ENCODE measurements around the gene GLOD4.
"Not testable (repeated sequence)": the region's sequence is repeated elsewhere in the genome, so short reads cannot be mapped to it uniquely, and the experiment has no call there.

The GLOD4 gene

DNA sequence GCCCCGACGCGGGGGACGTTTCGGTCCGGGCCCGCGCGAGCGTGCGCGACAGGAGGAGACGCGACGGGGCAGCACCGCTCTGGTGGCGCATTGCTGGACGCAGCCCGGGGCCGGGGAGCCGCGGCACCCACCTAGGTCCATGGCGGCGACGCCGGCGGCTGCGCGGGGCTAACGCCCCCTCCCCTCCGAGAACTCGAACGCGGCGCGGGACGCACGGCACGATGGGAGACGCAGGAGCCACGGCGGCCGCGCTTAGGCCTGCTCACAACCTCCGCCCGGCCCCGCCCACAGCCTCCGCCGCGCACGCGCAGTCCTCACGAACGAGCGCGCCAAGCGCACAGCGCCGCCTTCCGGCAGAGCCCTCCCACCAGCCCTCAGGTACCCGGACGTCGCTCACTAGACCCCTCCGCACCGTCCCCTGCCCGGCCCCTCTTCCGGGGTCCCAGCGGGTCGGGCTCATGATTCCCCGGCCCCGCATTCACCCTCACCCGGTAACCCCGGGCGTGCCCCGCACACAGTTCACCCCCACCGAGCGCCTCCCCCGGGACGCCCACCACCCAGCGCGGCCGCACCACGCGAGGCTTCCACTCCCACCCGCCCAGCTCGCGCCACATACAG is 30.0 kb downstream of the GLOD4 start, which contains the start of gene GEMIN4:
Gene GEMIN4 (minus strand): TSS at position 263 of the 618 bp plus-strand sequence. CDS start 122 bp downstream, at position 141.
- peaks cover 7 to 13% of the 10 kb centered on the region in 2 donors for H3K36me3 ChIP-seq (ENCODE audit: control insufficient read depth in 2 of 2, insufficient read depth in 2 of 2, low read length in 2 of 2)
- peak within 1 kb of the TSS; percentile 61 to 63 for H3K27ac ChIP-seq (ENCODE audit: low read depth in 2 of 2, low read length in 2 of 2)
- no peaks in the 10 kb centered on the region for H3K27me3 ChIP-seq (ENCODE audit: control insufficient read depth in 2 of 2, insufficient read depth in 2 of 2, low read length in 2 of 2)
- H3K4me1 ChIP-seq (ENCODE audit: control insufficient read depth in 2 of 2, insufficient read depth in 2 of 2, low read length in 2 of 2): peaks cover 12 to 17% of the 10 kb centered on the region in 2 donors
- H3K4me3 ChIP-seq (ENCODE audit: low read length in 2 of 2): peak within 1 kb of the TSS; percentile 89 to 93
- H3K9ac ChIP-seq (ENCODE audit: low read depth in 1 of 2, low read length in 2 of 2): peak within 1 kb of the TSS; percentile 61 to 82
- no peaks in the 10 kb centered on the region for H3K9me3 ChIP-seq (ENCODE audit: control insufficient read depth in 2 of 2, low read length in 2 of 2)

GRCh38 chr17:751269-752001 is 30.6 kb downstream of the GLOD4 start:
- Histone ChIP-seq H3K9me3 (ENCODE audit: control insufficient read depth in 2 of 2, low read length in 2 of 2) (no peaks in the 10 kb centered on the region), H3K27me3 (ENCODE audit: control insufficient read depth in 2 of 2, insufficient read depth in 2 of 2, low read length in 2 of 2) (no peaks in the 10 kb centered on the region), H3K27ac (ENCODE audit: low read depth in 2 of 2, low read length in 2 of 2) (peak overlapping the region; percentile 61 to 63), H3K4me1 (ENCODE audit: control insufficient read depth in 2 of 2, insufficient read depth in 2 of 2, low read length in 2 of 2) (peaks cover 12 to 17% of the 10 kb centered on the region in 2 donors), H3K9ac (ENCODE audit: low read depth in 1 of 2, low read length in 2 of 2) (peak overlapping the region; percentile 61 to 82), H3K36me3 (ENCODE audit: control insufficient read depth in 2 of 2, insufficient read depth in 2 of 2, low read length in 2 of 2) (peaks cover 14 to 20% of the 10 kb centered on the region in 2 donors), H3K4me3 (ENCODE audit: low read length in 2 of 2) (peak overlapping the region; percentile 89 to 93)

DNA sequence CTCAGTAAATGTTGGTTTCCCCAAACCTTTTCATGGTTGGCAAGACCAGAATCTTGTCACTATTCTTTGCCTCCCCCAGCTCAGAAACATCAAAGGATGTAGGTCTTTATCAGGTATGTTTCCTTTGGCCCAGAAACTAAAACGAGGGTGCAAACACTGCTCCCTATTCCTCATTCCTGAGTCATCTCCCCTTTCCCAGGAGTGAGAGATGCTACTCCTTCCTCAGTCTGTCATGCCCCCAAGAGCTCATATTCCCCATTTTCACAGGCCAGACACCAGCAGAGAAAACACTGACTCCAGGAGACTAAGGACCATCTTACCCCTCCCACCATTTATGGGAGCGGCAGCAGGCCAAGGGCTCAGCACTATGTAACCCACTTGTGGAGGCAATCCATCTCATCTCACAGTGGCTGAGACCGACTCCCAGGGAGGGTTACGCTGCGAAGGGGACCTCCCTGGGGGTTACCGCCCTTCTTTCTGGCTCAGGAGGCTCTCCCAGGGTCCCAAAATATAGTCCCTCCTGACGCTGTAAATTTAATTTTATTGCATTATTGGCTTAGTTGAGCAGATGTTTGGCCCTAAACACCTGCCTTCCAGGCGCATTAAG is 31.5 kb downstream of the GLOD4 start:
- H3K4me1 ChIP-seq (ENCODE audit: control insufficient read depth in 2 of 2, insufficient read depth in 2 of 2, low read length in 2 of 2): peaks cover 12 to 17% of the 10 kb centered on the region in 2 donors
- H3K36me3 ChIP-seq (ENCODE audit: control insufficient read depth in 2 of 2, insufficient read depth in 2 of 2, low read length in 2 of 2): peaks cover 23 to 29% of the 10 kb centered on the region in 2 donors
- H3K9me3 ChIP-seq (ENCODE audit: control insufficient read depth in 2 of 2, low read length in 2 of 2): no peaks in the 10 kb centered on the region
- no peaks in the 10 kb centered on the region for H3K27me3 ChIP-seq (ENCODE audit: control insufficient read depth in 2 of 2, insufficient read depth in 2 of 2, low read length in 2 of 2)
- H3K9ac ChIP-seq (ENCODE audit: low read depth in 1 of 2, low read length in 2 of 2): peak overlapping the region; percentile 61 to 82
- H3K27ac ChIP-seq (ENCODE audit: low read depth in 2 of 2, low read length in 2 of 2): no peak overlapping the region
- peak overlapping the region; percentile 89 to 93 for H3K4me3 ChIP-seq (ENCODE audit: low read length in 2 of 2)

DNA sequence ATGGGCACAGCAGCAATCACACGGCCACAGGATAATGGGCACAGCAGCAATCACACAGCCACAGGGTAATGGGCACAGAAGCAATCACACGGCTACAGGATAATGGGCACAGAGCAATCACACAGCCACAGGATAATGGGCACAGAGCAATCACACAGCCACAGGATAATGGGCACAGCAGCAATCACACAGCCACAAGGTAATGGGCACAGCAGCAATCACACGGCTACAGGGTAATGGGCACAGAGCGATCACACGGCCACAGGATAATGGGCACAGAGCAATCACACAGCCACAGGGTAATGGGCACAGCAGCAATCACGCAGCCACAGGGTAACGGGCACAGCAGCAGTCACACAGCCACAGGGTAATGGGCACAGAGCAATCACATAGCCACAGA is 32.7 kb downstream of the GLOD4 start:
- peaks cover 33 to 40% of the 10 kb centered on the region in 2 donors for H3K36me3 ChIP-seq (ENCODE audit: control insufficient read depth in 2 of 2, insufficient read depth in 2 of 2, low read length in 2 of 2)
- H3K4me1 ChIP-seq (ENCODE audit: control insufficient read depth in 2 of 2, insufficient read depth in 2 of 2, low read length in 2 of 2): peaks cover 12 to 17% of the 10 kb centered on the region in 2 donors
- not testable (repeated sequence) for H3K9ac ChIP-seq (ENCODE audit: low read depth in 1 of 2, low read length in 2 of 2); H3K27ac ChIP-seq (ENCODE audit: low read depth in 2 of 2, low read length in 2 of 2); H3K9me3 ChIP-seq (ENCODE audit: control insufficient read depth in 2 of 2, low read length in 2 of 2); H3K4me3 ChIP-seq (ENCODE audit: low read length in 2 of 2); H3K27me3 ChIP-seq (ENCODE audit: control insufficient read depth in 2 of 2, insufficient read depth in 2 of 2, low read length in 2 of 2)

DNA sequence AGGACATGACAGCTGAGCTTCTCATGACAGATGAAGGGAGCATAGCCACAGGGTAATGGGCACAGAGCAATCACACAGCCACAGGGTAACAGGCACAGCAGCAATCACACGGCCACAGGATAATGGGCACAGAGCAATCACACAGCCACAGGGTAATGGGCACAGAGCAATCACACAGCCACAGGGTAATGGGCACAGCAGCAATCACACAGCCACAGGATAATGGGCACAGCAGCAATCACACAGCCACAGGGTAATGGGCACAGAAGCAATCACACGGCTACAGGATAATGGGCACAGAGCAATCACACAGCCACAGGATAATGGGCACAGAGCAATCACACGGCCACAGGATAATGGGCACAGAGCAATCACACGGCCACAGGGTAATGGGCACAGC is 33.5 kb downstream of the GLOD4 start:
- Histone ChIP-seq H3K4me1 (ENCODE audit: control insufficient read depth in 2 of 2, insufficient read depth in 2 of 2, low read length in 2 of 2) (peaks cover 12 to 17% of the 10 kb centered on the region in 2 donors), H3K36me3 (ENCODE audit: control insufficient read depth in 2 of 2, insufficient read depth in 2 of 2, low read length in 2 of 2) (peaks cover 40 to 46% of the 10 kb centered on the region in 2 donors)
- not testable (repeated sequence) for H3K27ac ChIP-seq (ENCODE audit: low read depth in 2 of 2, low read length in 2 of 2); H3K4me3 ChIP-seq (ENCODE audit: low read length in 2 of 2); H3K27me3 ChIP-seq (ENCODE audit: control insufficient read depth in 2 of 2, insufficient read depth in 2 of 2, low read length in 2 of 2); H3K9me3 ChIP-seq (ENCODE audit: control insufficient read depth in 2 of 2, low read length in 2 of 2); H3K9ac ChIP-seq (ENCODE audit: low read depth in 1 of 2, low read length in 2 of 2)

- Histone ChIP-seq H3K4me1 (ENCODE audit: control insufficient read depth in 2 of 2, insufficient read depth in 2 of 2, low read length in 2 of 2) (peaks cover 8 to 13% of the 10 kb centered on the region in 2 donors), H3K4me3 (ENCODE audit: low read length in 2 of 2) (no peak overlapping the region), H3K9ac (ENCODE audit: low read depth in 1 of 2, low read length in 2 of 2) (no peak overlapping the region), H3K27me3 (ENCODE audit: control insufficient read depth in 2 of 2, insufficient read depth in 2 of 2, low read length in 2 of 2) (no peaks in the 10 kb centered on the region), H3K9me3 (ENCODE audit: control insufficient read depth in 2 of 2, low read length in 2 of 2) (no peaks in the 10 kb centered on the region), H3K27ac (ENCODE audit: low read depth in 2 of 2, low read length in 2 of 2) (no peak overlapping the region), H3K36me3 (ENCODE audit: control insufficient read depth in 2 of 2, insufficient read depth in 2 of 2, low read length in 2 of 2) (peaks cover 45 to 59% of the 10 kb centered on the region in 2 donors)
These were observed 35.1 kb downstream of the GLOD4 start for GRCh38 chr17:746783-747629.

GRCh38 chr17:746181-746580 is 35.9 kb downstream of the GLOD4 start:
- H3K36me3 ChIP-seq (ENCODE audit: control insufficient read depth in 2 of 2, insufficient read depth in 2 of 2, low read length in 2 of 2): peaks cover 50 to 65% of the 10 kb centered on the region in 2 donors

GRCh38 chr17:745406-745805 is 36.7 kb downstream of the GLOD4 start:
- no peak overlapping the region for H3K27ac ChIP-seq (ENCODE audit: low read depth in 2 of 2, low read length in 2 of 2)
- H3K4me3 ChIP-seq (ENCODE audit: low read length in 2 of 2): no peak overlapping the region
- no peaks in the 10 kb centered on the region for H3K9me3 ChIP-seq (ENCODE audit: control insufficient read depth in 2 of 2, low read length in 2 of 2)
- no peaks in the 10 kb centered on the region for H3K27me3 ChIP-seq (ENCODE audit: control insufficient read depth in 2 of 2, insufficient read depth in 2 of 2, low read length in 2 of 2)
- H3K9ac ChIP-seq (ENCODE audit: low read depth in 1 of 2, low read length in 2 of 2): no peak overlapping the region
- peaks cover 56 to 72% of the 10 kb centered on the region in 2 donors for H3K36me3 ChIP-seq (ENCODE audit: control insufficient read depth in 2 of 2, insufficient read depth in 2 of 2, low read length in 2 of 2)
- H3K4me1 ChIP-seq (ENCODE audit: control insufficient read depth in 2 of 2, insufficient read depth in 2 of 2, low read length in 2 of 2): peaks cover 0 to 1% of the 10 kb centered on the region in 2 donors

More at GRCh38 chr17:746181-746580, 35.9 kb downstream of the GLOD4 start:
- no peak overlapping the region for H3K27ac ChIP-seq (ENCODE audit: low read depth in 2 of 2, low read length in 2 of 2)
- no peak overlapping the region for H3K9ac ChIP-seq (ENCODE audit: low read depth in 1 of 2, low read length in 2 of 2)
- peaks cover 6 to 8% of the 10 kb centered on the region in 2 donors for H3K4me1 ChIP-seq (ENCODE audit: control insufficient read depth in 2 of 2, insufficient read depth in 2 of 2, low read length in 2 of 2)
- H3K9me3 ChIP-seq (ENCODE audit: control insufficient read depth in 2 of 2, low read length in 2 of 2): no peaks in the 10 kb centered on the region
- H3K4me3 ChIP-seq (ENCODE audit: low read length in 2 of 2): no peak overlapping the region
- no peaks in the 10 kb centered on the region for H3K27me3 ChIP-seq (ENCODE audit: control insufficient read depth in 2 of 2, insufficient read depth in 2 of 2, low read length in 2 of 2)

- Histone ChIP-seq H3K9ac (ENCODE audit: low read depth in 1 of 2, low read length in 2 of 2) (no peak overlapping the region), H3K36me3 (ENCODE audit: control insufficient read depth in 2 of 2, insufficient read depth in 2 of 2, low read length in 2 of 2) (peaks cover 58 to 72% of the 10 kb centered on the region in 2 donors), H3K27ac (ENCODE audit: low read depth in 2 of 2, low read length in 2 of 2) (no peak overlapping the region), H3K9me3 (ENCODE audit: control insufficient read depth in 2 of 2, low read length in 2 of 2) (no peaks in the 10 kb centered on the region), H3K4me3 (ENCODE audit: low read length in 2 of 2) (no peak overlapping the region), H3K4me1 (ENCODE audit: control insufficient read depth in 2 of 2, insufficient read depth in 2 of 2, low read length in 2 of 2) (no peaks in the 10 kb centered on the region), H3K27me3 (ENCODE audit: control insufficient read depth in 2 of 2, insufficient read depth in 2 of 2, low read length in 2 of 2) (no peaks in the 10 kb centered on the region)
These were observed 37.1 kb downstream of the GLOD4 start for GRCh38 chr17:744937-745336.

All from mucosa of rectum (tissue), 2 donors.